Activated T-cell treated with anti-CD3 and anti-CD28 coated beads, Interleukin-2, amount 50 U/mL, for 4 hours (primary cell): ENCODE measurements around the gene H6PD. TPM values are rescaled to one million over a fixed set of nuclear protein-coding genes. Genes with fewer than 3 reads are reported as not detected.
A peak's percentile ranks its signal among the peaks of the same experiment; 100 is the strongest.

ENCODE experiments used
- ATAC-seq, 2 donors: fragments of 200-7000 bp; cut with Tn5 transposase; one replicate each; pipeline ENCODE4 v1.10.0; 2021
- DNase-seq: peaks from one replicate; pipeline ENCODE4 v3.0.0-alpha.2; 2020
- H3K27me3 Mint-ChIP-seq: one replicate; pipeline ENCODE4 v1.8.0; 2021; ENCODE audit warnings: low read depth, mixed read lengths
- H3K36me3 Mint-ChIP-seq: one replicate; pipeline ENCODE4 v1.8.0; 2022; ENCODE audit warnings: mixed read lengths; ENCODE audit not compliant: insufficient read depth
- H3K4me1 Mint-ChIP-seq: one replicate; pipeline ENCODE4 v1.8.0; 2021; ENCODE audit warnings: low read depth, mixed read lengths
- H3K4me3 Mint-ChIP-seq: one replicate; pipeline ENCODE4 v1.8.0; 2021; ENCODE audit warnings: mild to moderate bottlenecking, moderate library complexity, mixed read lengths
- H3K9me3 Mint-ChIP-seq: one replicate; pipeline ENCODE4 v1.8.0; 2021; ENCODE audit warnings: mixed read lengths
- total RNA-seq, 3 donors: library from RNA; stranded (reverse); gene quantifications; one replicate each; pipeline ENCODE4 v1.2.1, GENCODE V29; 2021

The H6PD gene
- total RNA-seq, 3 donors from 2014 or later: 4.7 to 6.1 (median 5.0) TPM

GRCh38 chr1:9263984-9264872 lies 29.7 kb downstream of the H6PD start:
- Mint-ChIP-seq H3K4me1 (peaks cover 11% of the 10 kb centered on the region), H3K9me3 (no peaks in the 10 kb centered on the region), H3K36me3 (peaks cover 8% of the 10 kb centered on the region), H3K4me3 (no peak overlapping the region), H3K27me3 (no peaks in the 10 kb centered on the region)
- DNase-seq: no peak
- ATAC-seq: no peak

DNA sequence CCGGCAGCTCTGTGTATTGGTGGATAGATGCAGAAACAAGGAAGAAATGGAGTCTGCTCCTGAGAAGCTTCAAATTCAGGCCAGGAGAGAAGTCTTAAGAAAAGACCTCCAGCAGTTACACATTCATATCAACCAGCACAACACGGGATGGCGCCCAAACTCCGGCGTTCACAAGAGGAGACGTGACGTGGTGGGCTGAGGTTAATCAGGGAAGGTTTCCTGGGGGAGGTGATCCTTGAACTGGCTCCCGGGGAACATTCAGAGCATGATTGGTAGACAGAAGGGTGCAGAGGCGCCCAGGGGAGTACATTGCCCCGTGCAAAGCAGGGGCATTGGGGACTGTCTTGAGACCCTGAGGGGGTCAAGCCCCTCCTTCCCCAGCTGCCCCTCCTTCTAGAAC lies 30.5 kb downstream of the H6PD start:
- H3K4me3 Mint-ChIP-seq: no peak overlapping the region
- H3K4me1 Mint-ChIP-seq: peaks cover 6% of the 10 kb centered on the region
- DNase-seq: no peak
- H3K36me3 Mint-ChIP-seq: peaks cover 8% of the 10 kb centered on the region
- no peak for ATAC-seq
- no peaks in the 10 kb centered on the region for H3K27me3 Mint-ChIP-seq
- H3K9me3 Mint-ChIP-seq: no peaks in the 10 kb centered on the region

- ATAC-seq: no peak
- DNase-seq: no peak
- Mint-ChIP-seq H3K36me3 (peaks cover 8% of the 10 kb centered on the region), H3K4me3 (no peak overlapping the region), H3K4me1 (peaks cover 2% of the 10 kb centered on the region), H3K27me3 (no peaks in the 10 kb centered on the region), H3K9me3 (no peaks in the 10 kb centered on the region)
Observed at GRCh38 chr1:9265968-9266367, 31.4 kb downstream of the H6PD start.

DNA sequence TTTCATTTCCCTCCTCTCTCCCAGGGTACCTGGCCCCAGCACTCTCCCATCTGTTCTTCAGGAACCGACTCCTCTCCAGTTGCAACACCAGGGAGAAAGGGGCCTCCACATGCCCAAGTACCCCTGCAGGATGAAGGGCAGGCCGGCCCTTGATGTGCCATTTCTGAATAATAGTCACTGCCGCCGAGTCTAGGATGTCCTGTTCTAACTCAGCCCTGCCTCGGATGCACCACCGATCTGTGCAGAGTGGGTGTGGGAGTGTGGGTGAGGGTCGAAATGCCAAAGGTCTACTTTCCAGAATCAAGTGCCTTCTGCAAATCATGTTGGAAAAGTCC lies 32.7 kb downstream of the H6PD start:
- H3K4me1 Mint-ChIP-seq: peaks cover 2% of the 10 kb centered on the region
- H3K27me3 Mint-ChIP-seq: no peaks in the 10 kb centered on the region
- ATAC-seq (no peak), DNase-seq (no peak)
- H3K36me3 Mint-ChIP-seq: peaks cover 11% of the 10 kb centered on the region
- no peaks in the 10 kb centered on the region for H3K9me3 Mint-ChIP-seq
- H3K4me3 Mint-ChIP-seq: no peak overlapping the region

DNA sequence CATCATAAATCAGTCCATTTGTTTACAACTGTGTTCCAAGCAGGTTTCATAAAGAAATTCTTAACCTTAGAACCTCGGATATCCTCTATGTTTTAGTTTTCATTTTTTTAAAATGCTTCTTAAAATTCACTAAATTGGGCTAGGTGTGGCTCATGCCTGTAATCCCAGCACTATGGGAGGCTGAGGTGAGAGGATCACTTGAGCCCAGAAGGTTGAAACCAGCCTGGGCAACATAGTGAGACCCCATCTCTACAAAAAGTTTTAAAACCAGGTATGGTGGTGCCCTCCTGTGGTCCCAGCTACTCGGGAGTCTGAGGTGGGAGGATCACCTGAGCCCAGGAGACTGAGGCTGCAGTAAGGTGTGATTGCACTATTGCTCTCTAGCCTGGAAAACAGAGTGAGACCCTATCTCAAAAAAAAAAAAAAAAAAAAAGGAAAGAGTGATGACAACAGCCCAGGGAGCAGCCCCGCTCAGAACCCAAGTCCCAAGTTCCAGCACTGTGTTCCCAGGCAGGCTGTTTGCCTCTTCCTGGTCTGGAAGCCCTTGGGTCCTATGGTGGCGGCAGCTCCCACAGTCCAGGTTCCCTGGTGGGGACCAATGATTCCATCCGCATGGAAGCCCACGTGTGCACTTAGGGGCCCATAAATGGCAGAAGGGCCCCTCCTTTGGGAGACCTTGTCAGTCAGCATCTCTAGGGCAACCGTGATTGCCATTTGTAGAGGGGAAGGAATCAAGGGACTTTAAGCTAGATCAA lies 33.4 kb downstream of the H6PD start:
- Mint-ChIP-seq H3K36me3 (peaks cover 11% of the 10 kb centered on the region), H3K27me3 (no peaks in the 10 kb centered on the region), H3K9me3 (no peaks in the 10 kb centered on the region), H3K4me1 (peaks cover 2% of the 10 kb centered on the region), H3K4me3 (no peak overlapping the region)
- DNase-seq (no peak), ATAC-seq (no peak)

- no peaks in the 10 kb centered on the region for H3K9me3 Mint-ChIP-seq
- peaks cover 11% of the 10 kb centered on the region for H3K36me3 Mint-ChIP-seq
- no peak for DNase-seq
- no peak for ATAC-seq
- H3K4me3 Mint-ChIP-seq: no peak overlapping the region
- no peaks in the 10 kb centered on the region for H3K27me3 Mint-ChIP-seq
- peaks cover 2% of the 10 kb centered on the region for H3K4me1 Mint-ChIP-seq
Observed at GRCh38 chr1:9269078-9269501, 34.5 kb downstream of the H6PD start.

DNA sequence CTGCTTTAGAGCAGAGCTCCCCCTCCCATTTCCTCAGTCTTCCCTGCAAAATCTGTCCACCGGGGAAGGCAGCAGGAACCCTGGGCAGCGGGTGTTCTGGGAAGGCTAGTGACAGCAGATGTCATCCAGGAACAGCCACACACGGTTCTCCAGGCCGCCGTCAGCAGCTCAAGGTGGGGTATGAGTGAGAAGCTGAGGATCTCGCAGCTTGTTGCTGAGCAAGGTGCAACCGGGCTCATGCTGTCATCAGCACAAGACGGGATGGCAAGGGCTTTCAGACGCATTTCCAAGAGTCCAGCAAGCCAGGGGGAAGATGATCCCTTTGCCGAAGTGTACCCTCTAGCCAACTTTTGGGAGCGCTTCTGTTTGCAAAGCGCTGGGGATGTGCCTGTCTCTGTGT lies 35.1 kb downstream of the H6PD start:
- H3K27me3 Mint-ChIP-seq: no peaks in the 10 kb centered on the region
- no peak for ATAC-seq
- H3K4me3 Mint-ChIP-seq: no peak overlapping the region

GRCh38 chr1:9270290-9270883 lies 35.8 kb downstream of the H6PD start:
- Mint-ChIP-seq H3K9me3 (no peaks in the 10 kb centered on the region), H3K36me3 (peaks cover 5% of the 10 kb centered on the region), H3K4me3 (no peak overlapping the region), H3K27me3 (no peaks in the 10 kb centered on the region), H3K4me1 (peaks cover 7% of the 10 kb centered on the region)
- DNase-seq: no peak
- no peak for ATAC-seq

More for the DNA sequence above, 35.1 kb downstream of the H6PD start:
- no peaks in the 10 kb centered on the region for H3K9me3 Mint-ChIP-seq
- H3K36me3 Mint-ChIP-seq: peaks cover 10% of the 10 kb centered on the region
- no peak for DNase-seq
- peaks cover 2% of the 10 kb centered on the region for H3K4me1 Mint-ChIP-seq

GRCh38 chr1:9271283-9271682 lies 36.7 kb downstream of the H6PD start:
- Mint-ChIP-seq H3K4me1 (peaks cover 15% of the 10 kb centered on the region), H3K9me3 (no peaks in the 10 kb centered on the region), H3K27me3 (no peaks in the 10 kb centered on the region), H3K4me3 (no peak overlapping the region), H3K36me3 (peaks cover 2% of the 10 kb centered on the region)
- no peak for ATAC-seq
- no peak for DNase-seq

DNA sequence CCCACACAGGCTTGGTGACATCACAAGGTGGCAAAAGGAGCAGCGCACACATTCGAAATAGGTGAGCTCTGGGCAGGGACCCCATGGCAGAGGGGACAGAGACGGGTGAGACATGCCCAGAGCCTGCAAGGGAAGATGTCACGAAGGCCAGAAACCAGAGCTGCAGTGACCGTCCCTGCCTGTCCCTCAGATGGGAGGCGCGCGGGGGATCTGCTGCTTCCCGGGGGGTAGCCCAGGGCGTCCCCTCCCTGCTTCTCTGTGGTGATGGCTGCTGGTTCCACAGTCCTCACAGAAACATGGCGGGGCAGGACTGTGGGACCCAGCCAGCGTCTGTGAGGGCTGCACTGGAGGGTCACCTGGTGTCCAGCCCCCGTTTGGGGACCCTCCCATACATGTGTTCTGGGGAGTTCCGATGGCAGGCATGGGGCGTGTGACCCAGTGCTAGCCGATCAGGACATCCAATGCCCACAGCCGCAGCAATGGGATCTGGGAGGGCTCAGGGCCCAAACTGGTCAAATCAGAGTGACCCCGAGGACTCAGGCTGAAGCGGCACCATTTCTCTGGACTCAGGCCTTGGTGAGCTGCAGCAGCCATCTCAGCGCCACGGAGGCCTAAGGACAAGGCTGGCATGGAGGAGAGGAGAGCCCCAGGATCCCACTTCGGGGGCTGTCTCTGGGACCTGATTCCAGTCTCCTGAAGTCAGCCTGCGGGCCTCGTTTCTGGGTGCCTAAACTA lies 37.5 kb downstream of the H6PD start:
- H3K4me1 Mint-ChIP-seq: peaks cover 15% of the 10 kb centered on the region
- H3K36me3 Mint-ChIP-seq: peaks cover 2% of the 10 kb centered on the region
- DNase-seq (no peak), ATAC-seq (no peak)
- no peaks in the 10 kb centered on the region for H3K9me3 Mint-ChIP-seq
- H3K27me3 Mint-ChIP-seq: no peaks in the 10 kb centered on the region
- H3K4me3 Mint-ChIP-seq: no peak overlapping the region

DNA sequence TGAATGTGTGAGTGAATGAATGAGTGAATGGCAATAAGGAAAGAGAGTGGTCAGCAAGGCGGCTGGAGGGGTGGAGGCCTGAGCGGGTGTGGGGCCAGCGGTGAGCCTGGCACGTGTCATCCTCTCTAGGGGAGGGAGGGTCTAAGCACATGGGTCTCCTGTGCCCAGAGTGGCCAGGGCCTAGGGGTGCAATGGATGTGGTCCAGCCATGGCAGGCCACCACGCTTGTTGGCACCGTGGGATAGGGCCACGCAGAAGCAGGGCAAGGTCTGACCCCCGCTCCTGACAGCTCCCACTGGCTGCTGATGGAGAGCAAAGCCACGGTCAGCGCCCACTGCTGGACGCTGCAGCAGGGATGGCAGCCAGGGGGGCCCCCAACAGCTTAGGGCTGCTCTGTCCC lies 38.6 kb downstream of the H6PD start:
- H3K36me3 Mint-ChIP-seq: peaks cover 2% of the 10 kb centered on the region
- H3K4me3 Mint-ChIP-seq: no peak overlapping the region
- peaks cover 13% of the 10 kb centered on the region for H3K4me1 Mint-ChIP-seq
- no peaks in the 10 kb centered on the region for H3K27me3 Mint-ChIP-seq
- H3K9me3 Mint-ChIP-seq: no peaks in the 10 kb centered on the region
- DNase-seq (no peak), ATAC-seq (no peak)

- Mint-ChIP-seq H3K4me3 (no peak overlapping the region), H3K27me3 (peaks cover 2% of the 10 kb centered on the region), H3K4me1 (peaks cover 26% of the 10 kb centered on the region), H3K36me3 (peaks cover 2% of the 10 kb centered on the region), H3K9me3 (no peaks in the 10 kb centered on the region)
- ATAC-seq (peak in 1 of 2 donors; percentile 6), DNase-seq (no peak)
Observed at GRCh38 chr1:9275161-9275560, 40.6 kb downstream of the H6PD start.

DNA sequence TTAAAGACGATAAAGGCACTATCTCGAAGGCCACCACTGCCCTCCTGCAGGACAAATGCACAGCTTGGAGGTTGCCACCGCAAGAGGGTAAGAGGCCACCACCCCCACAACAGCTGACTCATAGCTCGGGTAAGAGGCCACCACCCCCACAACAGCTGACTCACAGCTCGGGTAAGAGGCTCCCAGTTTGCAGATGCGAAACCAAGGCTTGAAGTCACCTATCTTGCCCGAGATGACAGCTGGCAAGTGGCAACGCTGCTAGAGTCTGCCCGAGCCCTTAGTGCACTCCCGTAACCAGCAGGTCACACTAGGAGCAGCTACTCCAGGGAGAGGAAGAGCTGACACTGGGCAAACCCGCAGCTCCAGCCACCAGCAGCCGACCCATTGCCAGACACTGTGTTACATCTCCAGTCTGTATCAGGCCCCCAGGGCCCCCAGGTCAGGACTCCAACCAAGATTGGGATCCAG lies 41.0 kb downstream of the H6PD start:
- Mint-ChIP-seq H3K9me3 (no peaks in the 10 kb centered on the region), H3K4me3 (no peak overlapping the region), H3K4me1 (peaks cover 29% of the 10 kb centered on the region), H3K36me3 (peaks cover 2% of the 10 kb centered on the region), H3K27me3 (peaks cover 4% of the 10 kb centered on the region)
- DNase-seq: peak; percentile 60
- ATAC-seq: peak; percentile 85 to 89

DNA sequence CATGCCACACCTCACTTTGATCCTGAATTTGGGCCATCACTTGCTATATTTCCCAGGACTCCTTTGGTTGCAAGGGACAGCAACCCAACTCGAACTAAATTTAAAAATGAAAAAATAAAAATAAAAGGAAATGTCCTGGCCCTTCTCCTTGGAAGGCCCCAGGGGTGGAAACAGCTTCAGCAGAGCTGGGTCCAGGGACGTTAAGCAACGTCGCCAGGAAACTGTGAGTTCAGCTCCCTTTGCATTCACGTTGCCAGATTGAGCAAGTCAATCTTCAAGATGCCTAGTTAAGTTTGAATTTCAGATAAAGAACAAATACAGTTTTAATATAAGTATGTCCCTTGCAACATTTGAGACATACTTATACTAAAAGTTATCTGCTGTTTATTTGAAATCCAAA lies 43.5 kb downstream of the H6PD start:
- ATAC-seq: no peak
- Mint-ChIP-seq H3K4me3 (no peak overlapping the region), H3K4me1 (peaks cover 43% of the 10 kb centered on the region), H3K27me3 (peaks cover 8% of the 10 kb centered on the region), H3K36me3 (no peaks in the 10 kb centered on the region), H3K9me3 (no peaks in the 10 kb centered on the region)
- no peak for DNase-seq
